Right lobe of liver (tissue), 6 donors: ENCODE data around the gene WDR77. TPM values are rescaled to one million over a fixed set of nuclear protein-coding genes. Genes with fewer than 3 reads are reported as not detected.

Source experiments
- ATAC-seq, 4 donors: fragments of 200-7000 bp; cut with Tn5 transposase; one replicate each; pipeline ENCODE4 v1.9.1; 2020; ENCODE audit warnings: mild to moderate bottlenecking in 4 of 4, moderate library complexity in 4 of 4
- DNase-seq, 3 donors: peaks; one replicate each; pipeline ENCODE4 v3.0.0-alpha.2; 2020
- H3K27ac ChIP-seq, 3 donors: fragments of 200-600 bp; one replicate each; pipeline ENCODE4 v1.8.0; 2022
- H3K27me3 ChIP-seq, 2 donors: fragments of 200-600 bp; one replicate each; pipeline ENCODE4 v1.8.0; 2022
- H3K36me3 ChIP-seq, 4 donors: fragments of 200-600 bp; sonication (generic) in 1 of 4; one replicate each; pipeline versions ENCODE4 v1.5.1 to v1.8.0; 2017 to 2022; ENCODE audit warnings: control low read depth in 1 of 4
- H3K4me1 ChIP-seq, 4 donors: fragments of 200-600 bp; sonication (generic) in 1 of 4; one replicate each; pipeline versions ENCODE4 v1.5.1 to v1.8.0; 2017 to 2022; ENCODE audit warnings: control low read depth in 1 of 4
- H3K4me3 ChIP-seq, 3 donors: fragments of 200-600 bp; one replicate each; pipeline ENCODE4 v1.8.0; 2022
- H3K9me3 ChIP-seq, 4 donors: fragments of 200-600 bp; sonication (generic) in 1 of 4; one replicate each; pipeline versions ENCODE4 v1.5.1 to v1.8.0; 2017 to 2022; ENCODE audit warnings: control low read depth in 1 of 4
- POLR2A ChIP-seq: fragments of 450-650 bp; IDR thresholded peaks from one replicate; pipeline ENCODE4 v1.6.1; 2017; ENCODE audit warnings: antibody characterized with exemption, mild to moderate bottlenecking
- WGBS: methylation state at CpG from one replicate; pipeline ENCODE4 v1.1.6; 2018; ENCODE audit warnings: low coverage, low lambda C conversion rate; ENCODE audit not compliant: insufficient coverage; ENCODE audit errors: missing lambda C conversion rate; 5-methylcytosine and 5-hydroxymethylcytosine counted together
- intact Hi-C, 2 donors: fragments of 100-400 bp; cut with DNase I; formaldehyde crosslinking; loops; one replicate each; pipeline versions ENCODE4 v1.11.2 to v1.14.1; 2022
- small RNA-seq, 2 experiments: library from RNA; depleted of rRNA; stranded (forward); fragments of <200 nt; gene quantifications; one replicate each; pipeline ENCODE3, GENCODE V24; 2016
- total RNA-seq, 6 experiments: library from RNA; depleted of rRNA in 2 of 6; stranded (reverse); fragments of >200 nt in 2 of 6; fragmentation: NEBNext Ultra II Directional in 3 of 6; extraction: Animal tissue kit (Norgen Biotek cat#: 25700) in 3 of 6; gene quantifications; one replicate each; pipeline versions ENCODE4 v1.1.0 to v1.2.4, GENCODE V29; 2016 to 2023
- TF ChIP-seq, protein P1 (sequence below), 4 donors: fragments of 200-600 bp in 3 of 4; fragments of 450-650 bp in 1 of 4; IDR thresholded peaks; one replicate each; pipeline versions ENCODE4 v1.5.1 to v1.8.0; 2016 to 2022; ENCODE audit warnings: antibody characterized with exemption in 4 of 4, mild to moderate bottlenecking in 2 of 4
- donor health status: DM: no; HTN: yes; CAD: no.
- donor health status: DM: no; HTN: no; CAD: no.
- donor health status: DM: no; HTN: no; CAD: no.
- donor health status: DM: no; HTN: yes; CAD: no.
- donor health status: DM: no; HTN: yes; CAD: no.

WDR77 gene
- total RNA-seq, 6 experiments from 2014 or later = 11.4 to 27.3 (median 14.0) TPM

DNA sequence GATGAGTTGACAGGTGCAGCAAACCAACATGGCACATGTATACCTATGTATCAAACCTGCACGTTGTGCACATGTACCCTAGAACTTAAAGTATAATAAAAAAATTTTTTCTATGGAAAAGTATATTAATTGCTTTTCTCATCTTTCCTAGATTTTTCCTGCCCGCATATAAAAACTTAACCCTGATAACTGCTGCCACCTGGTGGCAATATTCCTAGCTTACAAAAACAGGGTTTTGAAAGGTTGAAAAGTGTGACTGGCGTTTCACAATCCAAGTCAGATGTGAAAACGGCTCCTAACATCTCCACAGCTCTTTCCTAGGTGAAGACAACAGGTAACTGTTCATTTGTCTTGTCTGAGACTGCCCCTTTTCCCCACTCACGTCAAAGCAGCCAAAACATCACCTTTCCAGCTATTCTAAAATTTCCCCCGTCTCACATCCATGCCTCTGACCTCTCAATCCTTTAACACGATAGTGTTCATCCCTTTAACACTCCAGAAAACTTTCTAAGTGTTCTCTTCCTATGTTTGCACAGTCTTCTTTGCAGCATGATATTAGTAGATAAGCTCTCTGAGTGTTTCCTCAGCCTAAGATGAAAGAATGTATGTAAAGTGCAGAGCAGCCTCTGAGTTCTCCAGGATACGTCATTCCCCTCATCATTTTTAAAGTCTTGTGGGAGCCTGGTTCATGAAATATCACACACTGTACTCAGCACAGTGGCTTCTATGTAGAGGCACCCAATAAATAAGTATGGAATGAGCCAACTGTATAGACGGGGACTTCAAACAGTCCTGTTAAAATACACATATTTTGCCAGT lies 49.1 kb downstream of the WDR77 start:
- intact Hi-C loops = no loop called here
- 17% methylated on average over 9 of the region's 9 CpGs for WGBS
- H3K27me3 ChIP-seq = no peaks in the 10 kb centered on the region
- no peaks in the 10 kb centered on the region for H3K9me3 ChIP-seq
- H3K36me3 ChIP-seq = no peaks in the 10 kb centered on the region
- TF ChIP-seq, protein P1, sequence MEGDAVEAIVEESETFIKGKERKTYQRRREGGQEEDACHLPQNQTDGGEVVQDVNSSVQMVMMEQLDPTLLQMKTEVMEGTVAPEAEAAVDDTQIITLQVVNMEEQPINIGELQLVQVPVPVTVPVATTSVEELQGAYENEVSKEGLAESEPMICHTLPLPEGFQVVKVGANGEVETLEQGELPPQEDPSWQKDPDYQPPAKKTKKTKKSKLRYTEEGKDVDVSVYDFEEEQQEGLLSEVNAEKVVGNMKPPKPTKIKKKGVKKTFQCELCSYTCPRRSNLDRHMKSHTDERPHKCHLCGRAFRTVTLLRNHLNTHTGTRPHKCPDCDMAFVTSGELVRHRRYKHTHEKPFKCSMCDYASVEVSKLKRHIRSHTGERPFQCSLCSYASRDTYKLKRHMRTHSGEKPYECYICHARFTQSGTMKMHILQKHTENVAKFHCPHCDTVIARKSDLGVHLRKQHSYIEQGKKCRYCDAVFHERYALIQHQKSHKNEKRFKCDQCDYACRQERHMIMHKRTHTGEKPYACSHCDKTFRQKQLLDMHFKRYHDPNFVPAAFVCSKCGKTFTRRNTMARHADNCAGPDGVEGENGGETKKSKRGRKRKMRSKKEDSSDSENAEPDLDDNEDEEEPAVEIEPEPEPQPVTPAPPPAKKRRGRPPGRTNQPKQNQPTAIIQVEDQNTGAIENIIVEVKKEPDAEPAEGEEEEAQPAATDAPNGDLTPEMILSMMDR (IDR thresholded peaks at IDR 0.05) = peak; percentile 68 to 80 (median 72)
- TF ChIP-seq POLR2A = no peak
- DNase-seq (peak in 1 of 3 donors; percentile 58), ATAC-seq (peak; percentile 69 to 85 (median 81))
- H3K27ac ChIP-seq = no peak overlapping the region
- H3K4me1 ChIP-seq = no peaks in the 10 kb centered on the region
- no peak overlapping the region for H3K4me3 ChIP-seq

DNA sequence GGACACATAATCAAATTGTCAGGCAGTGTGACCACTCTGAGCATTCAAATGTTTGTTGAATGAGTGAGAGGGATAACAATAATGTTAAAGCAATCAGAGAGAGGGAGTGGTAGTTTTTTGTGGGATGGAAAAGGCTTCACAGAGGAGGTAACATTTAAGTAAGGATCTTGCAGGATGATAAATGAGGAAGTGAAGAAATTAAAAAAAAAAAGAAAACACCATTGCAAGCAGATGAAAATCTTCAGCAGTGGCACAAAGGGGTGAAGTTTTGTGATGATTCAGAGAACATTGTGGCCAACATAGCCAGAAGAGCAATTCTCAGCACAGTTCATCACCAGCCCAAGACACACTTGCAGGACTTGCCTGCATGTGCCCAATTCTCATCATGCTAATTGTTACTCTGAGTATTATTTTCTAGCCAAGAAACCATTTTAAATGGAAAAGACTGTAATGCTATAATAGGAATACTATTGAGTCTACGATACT lies 56.6 kb downstream of the WDR77 start:
- intact Hi-C loops = no loop called here
- ATAC-seq (peak in 1 of 4 donors; percentile 23), DNase-seq (no peak)
- Histone ChIP-seq H3K4me3 (no peak overlapping the region), H3K36me3 (no peaks in the 10 kb centered on the region), H3K27me3 (no peaks in the 10 kb centered on the region), H3K9me3 (no peaks in the 10 kb centered on the region), H3K27ac (no peak overlapping the region), H3K4me1 (no peaks in the 10 kb centered on the region)
- 88% methylated on average over 1 of the region's 1 CpG for WGBS
- TF ChIP-seq, protein P1 (IDR thresholded peaks at IDR 0.05) = no peak

DNA sequence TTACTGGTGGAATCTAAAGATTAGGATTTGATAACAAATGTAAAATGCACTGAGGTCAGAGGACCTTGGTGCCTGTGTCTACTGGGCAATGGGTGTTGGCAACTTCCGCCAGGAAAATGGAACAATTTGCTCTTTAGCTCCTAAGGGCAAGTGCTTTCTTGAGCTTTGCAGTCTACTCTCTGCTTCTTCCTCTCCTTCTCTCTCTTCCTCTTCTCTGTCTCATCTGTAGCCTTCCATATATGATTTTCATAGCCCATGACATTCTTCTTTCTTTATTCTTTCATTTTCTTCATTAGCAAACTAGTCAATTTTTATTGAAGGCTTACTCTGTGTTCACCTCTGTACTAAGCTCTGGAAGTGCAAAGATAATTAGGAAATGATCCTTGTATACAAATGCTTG lies 57.0 kb downstream of the WDR77 start:
- H3K4me3 ChIP-seq = no peak overlapping the region
- no peaks in the 10 kb centered on the region for H3K27me3 ChIP-seq
- H3K27ac ChIP-seq = no peak overlapping the region
- intact Hi-C loops = no loop called here
- DNase-seq = no peak
- WGBS = 92% methylated on average over 1 of the region's 1 CpG
- no peaks in the 10 kb centered on the region for H3K9me3 ChIP-seq
- ATAC-seq = no peak
- no peak for TF ChIP-seq POLR2A
- TF ChIP-seq, protein P1 (IDR thresholded peaks at IDR 0.05) = no peak
- H3K36me3 ChIP-seq = no peaks in the 10 kb centered on the region
- H3K4me1 ChIP-seq = no peaks in the 10 kb centered on the region

Small RNA genes within 50 kb of the gene (small RNA-seq; reads per million reads assigned to genes)
- gene RF00019 (0 reads per million in 2 experiments), gene RNU6-792P (0 reads per million in 2 experiments)

Other genes with a start within 250 kb of the WDR77 start
- gene DENND2D, start 248.6 kb downstream of the WDR77 start, total RNA-seq = 10 to 100 TPM in 5 of 6 experiments, 1 to 10 TPM in 1; 9.6 to 18.6 (median 13.9) TPM
- under 1 TPM in 5 of 6 experiments, not detected in 1; 0.15 to 0.58 (median 0.26) TPM for gene CHI3L2, start 221.5 kb downstream of the WDR77 start, total RNA-seq
- gene CHIA, start 158.4 kb downstream of the WDR77 start, total RNA-seq = not detected
- gene OVGP1, start 21.5 kb downstream of the WDR77 start, total RNA-seq = 1 to 10 TPM; 1.4 to 6.3 (median 4.1) TPM
- 100 to 1,000 TPM; 128 to 152 (median 148) TPM for gene ATP5PB, start 208 bp upstream of the WDR77 start, total RNA-seq
- gene C1orf162, start 24.7 kb upstream of the WDR77 start, total RNA-seq = 10 to 100 TPM in 2 of 6 experiments, 1 to 10 TPM in 4; 6.1 to 16.9 (median 9.3) TPM
- 1 to 10 TPM; 2.7 to 6.3 (median 3.9) TPM for gene ADORA3, start 54.4 kb upstream of the WDR77 start, total RNA-seq
- 1 to 10 TPM; 2.4 to 9.7 (median 5.8) TPM for gene TMIGD3, start 54.4 kb upstream of the WDR77 start, total RNA-seq
- gene RAP1A, start 170.5 kb upstream of the WDR77 start, total RNA-seq = 10 to 100 TPM; 25.9 to 53.8 (median 33.3) TPM